Measurements from ENCODE around the gene EIF2S1.

- TF ChIP-seq CTCF (conservative IDR thresholded peaks at IDR 0.05 in 1 of 2, IDR thresholded peaks at IDR 0.05 in 1 of 2; ENCODE audit: extremely low read depth in 1 of 2, insufficient read depth in 1 of 2, low read depth in 1 of 2, low read length in 2 of 2) (no peak), EZH2 (IDR thresholded peaks at IDR 0.05; ENCODE audit: borderline replicate concordance, low read length) (no peak)
Observed at GRCh38 chr14:67352055-67352454, 8.1 kb upstream of the EIF2S1 start.

Data from mammary epithelial cell (primary cell).